Activated CD4-positive, alpha-beta T cell treated with anti-CD3 and anti-CD28 coated beads, Interleukin-10, Interleukin-2, amounts not matched to agents 100 ng/mL and 50 ng/mL, durations not matched to agents 16 hours and 8 hours (primary cell): Measurements from ENCODE around the gene MYO7B.

Experiments used
- DNase-seq: peaks from one replicate; pipeline ENCODE4 v3.0.0-alpha.2; 2020

MYO7B gene

DNA sequence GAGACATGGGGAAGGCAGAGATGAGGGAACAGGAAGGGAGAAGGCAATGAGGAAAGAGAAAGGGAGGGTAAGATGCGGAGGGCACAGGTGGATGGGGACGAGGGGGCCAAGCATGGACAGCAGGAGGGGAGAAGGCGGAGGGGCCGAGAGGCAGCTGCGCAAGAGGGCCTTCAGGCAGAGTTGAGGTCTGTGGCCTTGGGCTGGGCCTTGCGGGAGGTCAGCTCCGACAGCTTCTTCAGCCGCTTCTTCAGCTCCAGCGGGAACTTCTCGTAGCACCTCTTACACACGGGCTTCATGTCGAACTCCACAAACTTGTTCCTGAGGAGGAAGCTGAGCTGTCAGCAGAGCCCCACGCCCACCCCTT is 103.6 kb downstream of the MYO7B start:
- DNase-seq: no peak

DNA sequence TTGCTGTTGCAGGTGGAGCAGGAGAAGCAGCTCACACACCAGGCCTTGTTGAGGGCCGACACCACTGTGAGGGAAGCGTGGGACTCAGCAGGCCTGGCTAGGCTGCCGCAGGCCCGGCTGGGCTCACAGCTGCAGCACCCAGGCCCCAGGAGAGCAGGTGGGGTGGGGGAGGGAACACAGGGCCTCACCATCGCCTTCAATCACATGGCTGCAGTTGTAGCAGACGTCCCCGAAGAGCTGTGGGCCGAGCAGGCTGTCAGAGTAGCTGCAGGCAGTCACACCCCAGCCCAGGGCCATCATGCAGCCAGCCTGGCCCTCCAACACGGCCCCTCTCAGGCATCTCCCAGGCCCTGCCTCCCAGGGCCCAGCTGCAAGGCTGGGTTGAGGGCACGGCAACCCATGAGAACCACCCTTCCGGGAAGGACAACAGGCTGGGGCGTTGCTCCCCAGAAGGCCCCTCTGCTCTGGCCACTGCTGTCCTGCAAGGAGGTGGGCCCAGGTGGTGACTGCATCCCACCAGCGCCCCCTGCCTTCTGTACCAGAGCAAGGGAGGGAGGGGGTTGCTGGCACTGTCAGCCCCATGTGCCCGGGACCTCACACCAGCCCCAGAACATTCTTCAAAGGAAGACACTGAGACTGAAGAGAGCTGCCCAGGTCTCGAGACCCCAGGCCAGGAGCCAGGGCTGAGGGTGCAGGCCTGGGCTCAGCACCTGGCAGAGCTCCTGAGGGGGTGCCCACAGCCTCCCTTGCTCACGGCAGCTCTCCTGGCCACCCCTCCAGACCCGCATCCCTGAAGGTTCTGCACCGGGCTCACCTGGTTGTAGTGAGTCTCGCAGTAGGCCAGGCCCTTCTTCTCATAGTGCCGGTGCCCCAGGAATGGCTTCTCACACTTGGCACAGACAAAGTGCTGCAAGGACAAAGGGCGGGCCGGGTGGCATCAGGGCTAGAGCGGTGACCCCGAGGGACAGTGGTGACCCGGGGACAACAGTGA is 104.9 kb downstream of the MYO7B start:
- DNase-seq: peak; percentile 38

- no peak for DNase-seq
Measured at GRCh38 chr2:127641133-127641532, 105.7 kb downstream of the MYO7B start.

DNA sequence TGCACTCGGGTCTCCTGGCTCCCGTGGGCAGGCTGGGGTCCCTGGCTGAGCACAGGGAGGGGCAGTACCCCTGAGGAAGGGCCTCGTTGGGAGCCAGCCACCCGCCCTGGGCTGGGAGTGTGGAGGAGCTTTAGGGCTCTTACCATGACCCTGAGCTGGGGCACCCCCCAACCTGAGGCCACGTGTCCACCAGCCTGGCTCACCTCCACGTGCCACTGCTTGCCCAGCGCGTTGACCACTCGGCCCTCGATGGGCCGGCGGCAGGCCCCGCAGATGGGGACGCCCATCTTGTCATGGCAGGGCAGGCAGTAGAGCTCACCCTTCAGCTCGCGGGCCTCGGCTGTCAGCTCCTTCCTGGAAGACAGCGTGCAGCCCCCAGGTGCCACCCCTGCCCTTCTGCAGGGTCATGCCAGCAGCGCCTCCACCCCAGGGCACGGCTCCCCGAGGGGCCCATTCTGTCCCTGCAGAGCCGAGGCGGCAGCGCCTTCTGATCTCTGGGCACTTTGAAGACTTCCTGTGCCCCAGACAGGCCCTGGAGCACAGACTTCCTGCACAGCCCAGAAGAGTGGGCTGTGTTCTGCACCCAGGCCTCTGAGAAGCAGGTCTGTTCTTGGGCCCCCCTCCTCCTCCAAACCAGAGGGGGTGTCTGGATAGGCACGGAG is 106.5 kb downstream of the MYO7B start:
- DNase-seq: peak; percentile 27

DNA sequence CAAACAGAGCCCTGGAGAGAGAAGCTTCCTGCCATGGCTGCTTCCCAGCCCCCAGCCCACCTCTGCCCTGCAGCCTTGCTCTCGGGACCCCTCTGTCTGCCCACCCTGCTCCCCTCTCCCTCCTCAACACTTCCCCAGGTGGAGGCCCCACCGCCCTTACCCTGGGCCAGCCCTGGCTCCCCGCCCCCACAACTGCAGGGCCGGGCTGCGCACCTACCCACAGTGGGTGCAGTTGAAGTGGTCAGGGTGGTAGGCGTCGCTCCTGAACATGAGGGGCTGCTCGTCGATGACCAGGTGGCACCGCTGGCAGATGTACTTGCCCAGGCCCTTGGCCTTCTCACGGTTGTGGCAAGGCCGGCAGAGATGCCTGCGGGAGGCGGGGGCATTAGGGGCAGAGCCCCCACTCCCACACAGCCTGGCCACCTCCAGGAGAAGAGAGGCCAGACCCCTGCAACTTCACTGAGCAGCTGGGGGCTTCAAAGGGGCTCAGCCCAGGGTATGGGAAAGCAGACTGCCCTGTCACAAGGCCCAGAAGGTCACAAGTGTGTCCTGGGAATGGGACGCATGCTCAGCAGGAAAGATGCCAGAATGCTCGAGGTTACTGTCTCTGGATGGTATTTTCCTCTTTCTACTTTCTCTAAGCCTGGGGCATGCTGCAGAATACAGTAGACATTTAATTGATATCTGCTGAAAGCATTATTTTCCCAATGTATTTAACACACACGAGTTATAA is 107.4 kb downstream of the MYO7B start:
- DNase-seq: no peak

- DNase-seq: no peak
Measured at GRCh38 chr2:127643439-127644065, 108.1 kb downstream of the MYO7B start.

- no peak for DNase-seq
Measured at GRCh38 chr2:127644066-127645025, 108.9 kb downstream of the MYO7B start.

GRCh38 chr2:127645026-127645394 is 109.5 kb downstream of the MYO7B start:
- no peak for DNase-seq

DNA sequence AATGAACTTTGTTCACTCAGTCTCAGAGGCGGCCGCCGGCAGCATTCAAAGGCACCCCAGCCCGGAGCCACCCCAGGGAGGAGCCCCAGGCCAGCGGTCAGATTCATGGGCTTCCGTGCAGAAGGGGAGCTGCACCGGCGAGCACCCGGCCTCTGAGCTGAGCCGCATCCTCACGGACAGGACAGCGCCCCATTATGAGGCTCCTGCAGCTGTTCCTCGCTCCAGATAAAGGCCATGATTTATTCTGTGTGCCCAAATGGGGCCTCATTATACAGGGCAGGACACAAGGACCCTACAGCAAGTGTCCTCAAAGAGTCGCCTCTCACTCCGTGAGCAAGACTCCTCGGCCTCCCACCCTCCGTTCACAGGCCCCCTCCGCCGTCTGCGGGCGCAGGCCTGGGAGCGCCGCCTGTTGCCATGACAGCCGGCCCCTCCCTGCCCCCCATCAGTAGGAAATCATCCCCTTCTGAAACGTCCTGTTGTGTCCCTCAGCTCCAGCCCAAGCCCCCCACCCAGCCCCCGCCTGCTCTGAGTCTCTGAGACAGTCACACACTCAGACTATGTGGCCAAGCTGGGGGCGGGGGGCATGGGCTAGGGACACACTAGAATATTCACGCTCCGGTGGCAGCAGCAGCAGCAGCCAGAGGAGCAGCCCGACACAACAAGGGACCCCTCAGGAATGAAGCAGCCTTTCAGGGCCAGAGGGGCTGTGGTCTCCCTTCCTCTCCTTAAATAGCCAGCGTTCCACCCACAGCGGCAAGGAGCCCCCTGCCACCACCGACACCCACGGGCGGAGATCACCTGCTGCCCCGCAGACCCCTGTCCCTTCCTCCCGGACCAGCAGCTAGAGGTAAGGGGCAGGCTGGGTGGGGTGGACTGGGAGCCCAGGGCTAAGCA is 110.2 kb downstream of the MYO7B start, which contains the start of gene GPR17:
Gene GPR17 (plus strand): TSS at position 759 of the 897 bp plus-strand sequence. CDS start 4,583 bp downstream, outside the sequence.
- DNase-seq: no peak

- no peak for DNase-seq
Measured at GRCh38 chr2:127646487-127647241, 111.2 kb downstream of the MYO7B start.

DNA sequence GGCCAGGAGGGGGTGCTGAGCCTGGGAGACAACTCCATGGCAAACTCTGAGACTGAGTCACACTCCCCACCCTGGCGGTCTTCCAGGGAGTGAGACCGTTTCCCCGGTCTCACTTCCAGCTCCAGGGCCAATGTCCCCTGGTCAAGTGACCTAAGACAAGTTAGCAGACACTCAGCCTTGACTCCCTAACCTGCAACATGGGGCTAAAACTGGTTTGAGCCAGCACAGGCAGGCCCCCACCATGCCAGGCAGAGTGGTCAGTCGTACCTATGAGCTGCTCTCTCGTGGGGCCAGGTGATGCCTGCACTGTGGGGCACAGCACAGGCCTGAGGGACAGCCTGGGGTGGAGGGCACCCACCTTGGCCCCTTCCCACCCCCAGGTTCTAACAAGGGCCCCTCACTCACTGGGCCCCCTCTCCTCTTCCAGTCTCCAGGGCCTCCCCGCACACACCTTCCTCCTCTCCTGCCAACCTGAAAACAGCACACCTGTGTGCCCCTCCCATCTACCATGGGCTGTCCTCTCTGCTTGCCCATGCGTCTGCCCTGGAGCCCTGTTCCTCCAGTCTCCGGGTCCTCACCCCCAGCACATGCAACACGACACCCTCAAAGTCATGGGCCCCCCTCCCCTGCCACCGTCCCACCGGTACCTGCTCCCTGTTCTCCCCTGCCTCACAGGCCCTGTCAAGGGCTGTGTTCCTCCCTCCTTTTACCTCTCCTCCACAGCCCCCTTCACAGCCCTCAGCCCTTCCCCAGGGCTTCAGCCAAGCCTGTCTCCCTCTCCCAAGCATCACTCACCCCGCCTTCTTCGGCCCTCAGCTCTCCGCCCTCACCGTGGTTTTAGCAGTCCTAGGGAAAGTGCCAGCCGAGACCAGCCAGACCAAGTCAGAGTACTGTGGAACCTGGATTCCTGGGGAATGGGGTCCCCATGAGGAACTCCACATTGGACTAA is 112.0 kb downstream of the MYO7B start:
- no peak for DNase-seq

- DNase-seq: no peak
Measured at GRCh38 chr2:127648321-127648720, 112.8 kb downstream of the MYO7B start.

DNA sequence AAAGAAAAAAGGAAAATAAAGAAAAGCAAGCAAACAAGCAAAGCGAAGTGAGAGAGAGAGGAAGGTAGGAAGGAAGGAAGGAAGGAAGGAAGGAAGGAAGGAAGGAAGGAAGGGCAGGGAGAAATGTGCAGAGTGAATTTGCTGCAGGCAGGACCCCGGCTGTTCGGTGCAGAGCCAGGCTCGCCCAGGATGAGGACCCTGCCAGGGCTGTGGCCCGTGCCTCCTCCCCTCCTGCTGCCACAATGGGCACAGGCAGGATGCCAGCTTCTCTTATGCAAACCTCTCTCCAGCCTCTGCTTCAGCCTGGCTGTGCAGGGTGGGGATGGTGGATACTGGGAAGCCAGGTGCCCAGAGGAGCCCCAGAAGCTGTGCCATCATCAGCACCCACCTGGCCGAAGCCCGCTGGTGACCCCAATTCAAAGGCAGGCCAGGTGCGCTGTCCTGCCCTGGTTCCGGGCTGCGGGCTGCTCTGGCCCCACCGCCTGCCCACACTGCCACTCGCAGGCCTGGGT is 113.7 kb downstream of the MYO7B start:
- DNase-seq: no peak

DNA sequence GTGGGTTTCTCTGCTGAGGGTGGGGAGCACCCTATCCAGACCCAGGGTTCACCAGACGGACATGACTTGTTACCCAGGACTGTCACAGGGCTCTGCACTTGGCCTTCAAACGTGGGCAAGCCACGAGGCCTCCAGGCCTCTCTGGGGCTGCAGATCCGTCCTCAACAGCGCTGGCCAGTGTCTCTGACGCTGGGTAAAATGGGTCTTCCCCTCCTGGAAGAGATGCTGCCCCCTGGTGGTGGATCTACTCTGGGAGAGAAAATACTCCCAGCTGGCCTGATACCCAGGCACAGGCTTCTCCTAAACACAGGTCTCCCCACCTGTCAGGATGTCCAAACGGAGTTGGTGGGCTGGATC is 114.2 kb downstream of the MYO7B start:
- peak; percentile 85 for DNase-seq

GRCh38 chr2:127650041-127650784 is 114.7 kb downstream of the MYO7B start:
- DNase-seq: no peak

DNA sequence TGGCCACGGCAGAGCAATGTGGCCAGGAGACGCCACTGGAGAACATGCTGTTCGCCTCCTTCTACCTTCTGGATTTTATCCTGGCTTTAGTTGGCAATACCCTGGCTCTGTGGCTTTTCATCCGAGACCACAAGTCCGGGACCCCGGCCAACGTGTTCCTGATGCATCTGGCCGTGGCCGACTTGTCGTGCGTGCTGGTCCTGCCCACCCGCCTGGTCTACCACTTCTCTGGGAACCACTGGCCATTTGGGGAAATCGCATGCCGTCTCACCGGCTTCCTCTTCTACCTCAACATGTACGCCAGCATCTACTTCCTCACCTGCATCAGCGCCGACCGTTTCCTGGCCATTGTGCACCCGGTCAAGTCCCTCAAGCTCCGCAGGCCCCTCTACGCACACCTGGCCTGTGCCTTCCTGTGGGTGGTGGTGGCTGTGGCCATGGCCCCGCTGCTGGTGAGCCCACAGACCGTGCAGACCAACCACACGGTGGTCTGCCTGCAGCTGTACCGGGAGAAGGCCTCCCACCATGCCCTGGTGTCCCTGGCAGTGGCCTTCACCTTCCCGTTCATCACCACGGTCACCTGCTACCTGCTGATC is 115.4 kb downstream of the MYO7B start:
- DNase-seq: no peak

- DNase-seq: no peak
Measured at GRCh38 chr2:127651381-127651809, 115.9 kb downstream of the MYO7B start.
